Chondrocyte (in vitro differentiated cells): ENCODE data around the gene HDGFL2. TPM values are rescaled to one million over a fixed set of nuclear protein-coding genes. Genes with fewer than 3 reads are reported as not detected.

Source experiments
- DNase-seq: peaks from one replicate; pipeline ENCODE4 v3.0.0; 2021; ENCODE audit warnings: mixed read lengths, low spot score
- H3K27ac Mint-ChIP-seq: one replicate; pipeline ENCODE4 v1.8.0; 2021; ENCODE audit warnings: mild to moderate bottlenecking, moderate library complexity, mixed read lengths; ENCODE audit not compliant: unreplicated experiment
- H3K27me3 Mint-ChIP-seq: 2 replicates; pipeline ENCODE4 v1.8.0; 2021; ENCODE audit warnings: low read depth, mixed read lengths
- H3K36me3 Mint-ChIP-seq: 2 replicates; pipeline ENCODE4 v1.8.0; 2021; ENCODE audit warnings: low read depth, mixed read lengths
- H3K4me1 Mint-ChIP-seq: 2 replicates; pipeline ENCODE4 v1.8.0; 2021; ENCODE audit warnings: low read depth, mild to moderate bottlenecking, mixed read lengths
- H3K4me3 Mint-ChIP-seq: one replicate; pipeline ENCODE4 v1.8.0; 2021; ENCODE audit warnings: mild to moderate bottlenecking, moderate library complexity, mixed read lengths; ENCODE audit not compliant: unreplicated experiment
- H3K9me3 Mint-ChIP-seq: 2 replicates; pipeline ENCODE4 v1.8.0; 2021; ENCODE audit warnings: low read depth, mixed read lengths
- total RNA-seq: library from RNA; stranded (reverse); gene quantifications from 3 replicates; pipeline ENCODE4 v1.2.1, GENCODE V29; 2021
- TF ChIP-seq, protein P1 (sequence below): fragments of 200-600 bp; sonication (generic); IDR thresholded peaks from 2 replicates; pipeline ENCODE4 v1.5.0; 2021; ENCODE audit warnings: antibody characterized with exemption, mild to moderate bottlenecking, moderate library complexity

The HDGFL2 gene
- total RNA-seq, 1 donor from 2014 or later: 50.0 TPM

DNA sequence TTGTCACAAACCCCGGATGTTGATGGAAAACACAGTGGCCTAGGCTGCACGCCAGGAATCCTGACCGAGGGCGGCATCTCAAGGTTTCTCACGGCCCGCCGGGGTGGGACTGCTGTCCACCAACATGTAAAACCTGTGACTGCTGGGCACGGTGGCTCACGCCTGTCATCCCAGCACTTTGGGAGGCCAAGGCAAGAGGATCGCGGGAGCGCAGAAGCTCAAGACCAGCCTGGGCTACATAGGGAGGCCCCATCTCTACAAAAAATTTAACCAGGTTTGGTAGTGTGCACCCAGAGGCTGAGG is 35.0 kb downstream of the HDGFL2 start:
- TF ChIP-seq, protein P1, sequence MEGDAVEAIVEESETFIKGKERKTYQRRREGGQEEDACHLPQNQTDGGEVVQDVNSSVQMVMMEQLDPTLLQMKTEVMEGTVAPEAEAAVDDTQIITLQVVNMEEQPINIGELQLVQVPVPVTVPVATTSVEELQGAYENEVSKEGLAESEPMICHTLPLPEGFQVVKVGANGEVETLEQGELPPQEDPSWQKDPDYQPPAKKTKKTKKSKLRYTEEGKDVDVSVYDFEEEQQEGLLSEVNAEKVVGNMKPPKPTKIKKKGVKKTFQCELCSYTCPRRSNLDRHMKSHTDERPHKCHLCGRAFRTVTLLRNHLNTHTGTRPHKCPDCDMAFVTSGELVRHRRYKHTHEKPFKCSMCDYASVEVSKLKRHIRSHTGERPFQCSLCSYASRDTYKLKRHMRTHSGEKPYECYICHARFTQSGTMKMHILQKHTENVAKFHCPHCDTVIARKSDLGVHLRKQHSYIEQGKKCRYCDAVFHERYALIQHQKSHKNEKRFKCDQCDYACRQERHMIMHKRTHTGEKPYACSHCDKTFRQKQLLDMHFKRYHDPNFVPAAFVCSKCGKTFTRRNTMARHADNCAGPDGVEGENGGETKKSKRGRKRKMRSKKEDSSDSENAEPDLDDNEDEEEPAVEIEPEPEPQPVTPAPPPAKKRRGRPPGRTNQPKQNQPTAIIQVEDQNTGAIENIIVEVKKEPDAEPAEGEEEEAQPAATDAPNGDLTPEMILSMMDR: no peak
- H3K9me3 Mint-ChIP-seq: no peaks in the 10 kb centered on the region
- no peak overlapping the region for H3K4me3 Mint-ChIP-seq
- no peak for DNase-seq
- H3K36me3 Mint-ChIP-seq: peaks cover 5% of the 10 kb centered on the region
- peaks cover 7% of the 10 kb centered on the region for H3K4me1 Mint-ChIP-seq
- no peak overlapping the region for H3K27ac Mint-ChIP-seq
- no peaks in the 10 kb centered on the region for H3K27me3 Mint-ChIP-seq

DNA sequence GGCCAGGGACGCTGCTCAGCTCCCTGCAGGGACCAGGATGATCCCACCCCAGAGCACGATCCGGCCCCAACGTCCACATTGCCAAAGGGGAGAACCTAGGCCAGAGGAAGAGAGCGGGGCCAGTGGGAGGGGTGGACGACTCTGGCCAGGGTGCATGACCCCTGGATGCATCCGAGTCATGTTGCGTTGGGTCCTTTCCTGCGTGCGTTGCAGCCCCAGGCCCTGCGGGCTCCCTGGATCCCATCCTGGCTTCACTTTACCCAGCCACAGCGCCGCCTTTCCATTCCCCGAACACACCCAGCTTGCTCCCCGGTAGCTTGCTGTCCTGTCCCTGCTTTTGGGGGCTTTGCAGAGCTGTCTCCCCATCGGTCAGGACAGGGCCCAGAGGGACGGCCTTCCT is 35.7 kb downstream of the HDGFL2 start:
- Mint-ChIP-seq H3K27ac (no peak overlapping the region), H3K36me3 (peaks cover 5% of the 10 kb centered on the region), H3K4me3 (no peak overlapping the region), H3K27me3 (no peaks in the 10 kb centered on the region), H3K4me1 (peaks cover 7% of the 10 kb centered on the region), H3K9me3 (no peaks in the 10 kb centered on the region)
- DNase-seq: no peak
- TF ChIP-seq, protein P1: no peak

DNA sequence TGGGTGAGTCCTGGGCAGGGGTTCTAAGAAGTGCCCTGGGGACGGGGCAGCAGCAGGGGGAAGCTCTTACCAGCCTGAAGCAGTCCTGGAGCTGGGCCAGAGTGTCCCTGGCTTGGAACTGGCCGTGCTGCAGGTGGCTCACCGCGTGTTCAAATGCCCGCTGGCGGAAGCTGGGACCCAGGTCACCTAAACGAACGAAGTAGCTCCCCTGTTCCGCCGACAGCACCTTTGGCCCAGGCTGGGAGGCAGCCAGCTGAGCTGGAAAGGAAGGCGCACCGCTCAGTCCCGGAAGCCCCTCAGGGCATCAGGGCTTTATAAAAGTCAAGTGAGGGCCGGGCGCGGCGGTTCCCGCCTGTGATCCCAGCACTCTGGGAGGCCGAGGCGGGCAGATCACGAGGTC is 36.6 kb downstream of the HDGFL2 start:
- Mint-ChIP-seq H3K4me3 (no peak overlapping the region), H3K27me3 (no peaks in the 10 kb centered on the region), H3K4me1 (peaks cover 7% of the 10 kb centered on the region), H3K36me3 (peaks cover 5% of the 10 kb centered on the region), H3K27ac (no peak overlapping the region), H3K9me3 (no peaks in the 10 kb centered on the region)
- no peak for DNase-seq
- TF ChIP-seq, protein P1: no peak

DNA sequence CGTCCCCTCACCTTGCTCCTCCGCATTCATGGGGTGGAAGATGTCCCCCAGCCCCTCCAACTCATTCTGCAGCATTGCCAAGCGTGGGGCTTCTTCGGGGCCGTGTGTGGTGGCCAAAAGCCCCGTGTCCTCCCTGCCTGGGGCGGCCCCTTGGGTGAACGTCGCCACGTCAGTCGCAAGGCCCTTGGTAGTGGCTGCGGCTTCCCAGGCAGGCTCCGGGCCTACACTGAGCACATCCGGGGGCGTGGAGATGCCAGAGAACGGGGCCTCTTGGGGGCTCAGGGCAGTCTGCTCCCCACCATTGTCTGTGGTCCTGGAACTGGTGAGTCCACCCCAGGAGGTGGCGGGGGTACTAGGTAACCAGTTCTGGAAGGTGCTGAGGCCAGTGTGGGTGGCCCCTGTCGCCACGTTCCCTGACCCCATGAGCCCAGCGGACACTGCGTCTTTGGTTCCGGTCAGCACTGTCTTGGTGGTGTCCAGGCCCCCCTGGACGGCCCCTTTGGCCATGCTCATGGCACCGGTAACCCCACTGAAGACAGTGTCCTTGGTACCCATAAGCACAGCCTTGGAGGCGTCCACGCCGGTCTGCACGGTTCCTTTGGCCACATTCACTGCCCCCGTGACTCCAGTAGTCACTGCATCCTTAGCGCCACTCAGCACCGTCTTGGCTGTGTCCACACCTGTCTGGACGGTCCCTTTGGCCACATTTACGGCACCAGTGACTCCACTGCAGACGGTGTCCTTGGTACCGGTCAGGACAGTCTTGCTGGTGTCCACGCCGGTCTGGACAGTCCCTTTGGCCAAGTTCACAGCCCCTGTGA is 38.5 kb downstream of the HDGFL2 start:
- H3K9me3 Mint-ChIP-seq: no peaks in the 10 kb centered on the region
- peaks cover 7% of the 10 kb centered on the region for H3K4me1 Mint-ChIP-seq
- TF ChIP-seq, protein P1: no peak
- no peaks in the 10 kb centered on the region for H3K27me3 Mint-ChIP-seq
- peaks cover 4% of the 10 kb centered on the region for H3K36me3 Mint-ChIP-seq
- H3K27ac Mint-ChIP-seq: no peak overlapping the region
- DNase-seq: no peak
- H3K4me3 Mint-ChIP-seq: no peak overlapping the region

DNA sequence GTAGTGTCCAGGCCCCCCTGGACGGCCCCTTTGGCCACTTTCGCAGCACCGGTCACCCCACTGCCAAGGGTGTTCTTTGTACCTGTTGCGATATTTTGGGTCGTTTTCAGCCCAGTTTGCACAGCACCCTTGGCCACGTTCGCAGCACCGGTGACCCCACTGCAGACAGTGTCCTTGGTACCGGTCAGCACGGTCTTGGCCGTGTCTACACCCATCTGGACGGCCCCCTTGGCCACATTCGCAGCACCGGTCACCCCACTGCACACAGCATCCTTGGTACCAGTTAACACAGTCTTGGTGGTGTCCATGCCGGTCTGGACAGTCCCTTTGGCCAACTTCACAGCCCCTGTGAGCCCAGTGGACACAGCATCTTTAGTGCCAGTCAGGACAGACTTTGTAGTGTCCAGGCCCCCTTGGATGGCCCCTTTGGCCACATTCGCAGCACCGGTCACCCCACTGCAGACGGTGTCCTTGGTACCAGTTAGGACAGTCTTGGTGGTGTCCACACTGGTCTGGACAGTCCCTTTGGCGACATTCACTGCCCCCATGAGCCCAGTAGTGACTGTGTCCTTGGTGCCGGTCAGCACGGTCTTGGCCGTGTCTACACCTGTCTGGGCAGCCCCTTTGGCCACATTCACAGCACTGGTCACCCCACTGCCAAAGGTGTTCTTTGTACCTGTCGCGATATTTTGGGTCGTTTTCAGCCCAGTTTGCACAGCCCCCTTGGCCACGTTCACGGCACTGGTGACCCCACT is 39.4 kb downstream of the HDGFL2 start:
- TF ChIP-seq, protein P1: no peak
- no peak for DNase-seq
- H3K9me3 Mint-ChIP-seq: no peaks in the 10 kb centered on the region
- no peaks in the 10 kb centered on the region for H3K27me3 Mint-ChIP-seq
- H3K4me3 Mint-ChIP-seq: no peak overlapping the region
- H3K36me3 Mint-ChIP-seq: no peaks in the 10 kb centered on the region
- H3K4me1 Mint-ChIP-seq: peaks cover 3% of the 10 kb centered on the region
- H3K27ac Mint-ChIP-seq: no peak overlapping the region
